Ishikawa (cell line): ENCODE results near the gene SLC9A9.

Experiments
- CEBPB ChIP-seq: IDR thresholded peaks from 2 replicates; pipeline ENCODE4 v1.6.1; 2012
- NFIC ChIP-seq: IDR thresholded peaks from 2 replicates; pipeline ENCODE4 v1.6.1; 2012
- TF ChIP-seq, protein P1 (sequence below): IDR thresholded peaks from 2 replicates; pipeline ENCODE4 v1.6.1; 2012; ENCODE audit warnings: low read depth, mild to moderate bottlenecking

- TF ChIP-seq NFIC (no peak), CEBPB (no peak)
- TF ChIP-seq, protein P1, sequence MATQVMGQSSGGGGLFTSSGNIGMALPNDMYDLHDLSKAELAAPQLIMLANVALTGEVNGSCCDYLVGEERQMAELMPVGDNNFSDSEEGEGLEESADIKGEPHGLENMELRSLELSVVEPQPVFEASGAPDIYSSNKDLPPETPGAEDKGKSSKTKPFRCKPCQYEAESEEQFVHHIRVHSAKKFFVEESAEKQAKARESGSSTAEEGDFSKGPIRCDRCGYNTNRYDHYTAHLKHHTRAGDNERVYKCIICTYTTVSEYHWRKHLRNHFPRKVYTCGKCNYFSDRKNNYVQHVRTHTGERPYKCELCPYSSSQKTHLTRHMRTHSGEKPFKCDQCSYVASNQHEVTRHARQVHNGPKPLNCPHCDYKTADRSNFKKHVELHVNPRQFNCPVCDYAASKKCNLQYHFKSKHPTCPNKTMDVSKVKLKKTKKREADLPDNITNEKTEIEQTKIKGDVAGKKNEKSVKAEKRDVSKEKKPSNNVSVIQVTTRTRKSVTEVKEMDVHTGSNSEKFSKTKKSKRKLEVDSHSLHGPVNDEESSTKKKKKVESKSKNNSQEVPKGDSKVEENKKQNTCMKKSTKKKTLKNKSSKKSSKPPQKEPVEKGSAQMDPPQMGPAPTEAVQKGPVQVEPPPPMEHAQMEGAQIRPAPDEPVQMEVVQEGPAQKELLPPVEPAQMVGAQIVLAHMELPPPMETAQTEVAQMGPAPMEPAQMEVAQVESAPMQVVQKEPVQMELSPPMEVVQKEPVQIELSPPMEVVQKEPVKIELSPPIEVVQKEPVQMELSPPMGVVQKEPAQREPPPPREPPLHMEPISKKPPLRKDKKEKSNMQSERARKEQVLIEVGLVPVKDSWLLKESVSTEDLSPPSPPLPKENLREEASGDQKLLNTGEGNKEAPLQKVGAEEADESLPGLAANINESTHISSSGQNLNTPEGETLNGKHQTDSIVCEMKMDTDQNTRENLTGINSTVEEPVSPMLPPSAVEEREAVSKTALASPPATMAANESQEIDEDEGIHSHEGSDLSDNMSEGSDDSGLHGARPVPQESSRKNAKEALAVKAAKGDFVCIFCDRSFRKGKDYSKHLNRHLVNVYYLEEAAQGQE, result no peak
Measured at GRCh38 chr3:143326983-143327778, 521.1 kb downstream of the SLC9A9 start.
